HUES64 (cell line): ENCODE results near the gene SFT2D1.

Experiments
- H3K27ac ChIP-seq: 2 replicates; pipeline ENCODE4 v1.7.0; 2013; ENCODE audit warnings: low read depth, low read length, inconsistent platforms
- H3K27me3 ChIP-seq: 2 replicates; pipeline ENCODE4 v1.6.1; 2013; ENCODE audit warnings: mild to moderate bottlenecking, low read length; ENCODE audit not compliant: insufficient read depth
- H3K36me3 ChIP-seq: 2 replicates; pipeline ENCODE4 v1.6.1; 2013; ENCODE audit warnings: mild to moderate bottlenecking, low read length; ENCODE audit not compliant: insufficient read depth
- H3K4me1 ChIP-seq: 2 replicates; pipeline ENCODE4 v1.6.1; 2013; ENCODE audit warnings: mild to moderate bottlenecking, low read length, moderate library complexity; ENCODE audit not compliant: insufficient read depth
- H3K4me3 ChIP-seq: 2 replicates; pipeline ENCODE4 v1.5.1; 2013; ENCODE audit warnings: mild to moderate bottlenecking, low read length, moderate library complexity
- H3K9ac ChIP-seq: 2 replicates; pipeline ENCODE4 v1.6.1; 2013; ENCODE audit warnings: mild to moderate bottlenecking, low read depth, low read length
- H3K9me3 ChIP-seq: 2 replicates; pipeline ENCODE4 v1.6.1; 2013; ENCODE audit warnings: low read depth, low read length; ENCODE audit not compliant: insufficient read depth
- WGBS: fragments of 150-250, 120-280 bp; methylation state at CpG from one replicate; pipeline ENCODE4 v1.1.7; 2013; ENCODE audit warnings: missing lambda C conversion rate; 5-methylcytosine and 5-hydroxymethylcytosine counted together

SFT2D1 gene

DNA sequence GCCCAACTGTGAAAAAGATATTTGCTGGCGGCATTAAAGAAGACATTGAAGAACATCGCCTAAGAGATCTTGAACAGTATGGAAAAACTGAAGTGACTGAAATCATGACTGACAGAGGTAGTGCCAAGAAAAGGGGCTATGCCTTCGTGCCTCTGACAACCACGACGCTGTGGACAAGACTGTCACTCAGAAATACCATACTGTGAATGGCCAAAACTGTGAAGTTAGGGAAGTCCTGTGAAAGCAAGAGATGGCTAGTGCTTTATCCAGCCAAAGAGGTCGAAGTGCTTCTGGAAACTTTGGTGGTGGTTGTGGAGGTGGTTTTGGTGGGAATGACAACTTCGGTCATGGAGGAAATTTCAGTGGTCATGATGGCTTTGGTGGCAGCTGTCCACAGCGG, 7.5 kb downstream of the SFT2D1 start:
- 95% methylated on average over 8 of the region's 8 CpGs for WGBS
- H3K27me3 ChIP-seq: no peaks in the 10 kb centered on the region
- no peak overlapping the region for H3K9ac ChIP-seq
- peaks cover 16% of the 10 kb centered on the region for H3K4me1 ChIP-seq
- no peak overlapping the region for H3K27ac ChIP-seq
- H3K36me3 ChIP-seq: peaks cover 32% of the 10 kb centered on the region
- H3K9me3 ChIP-seq: no peaks in the 10 kb centered on the region
- H3K4me3 ChIP-seq: no peak overlapping the region

- Histone ChIP-seq H3K4me1 (peaks cover 16% of the 10 kb centered on the region), H3K27ac (no peak overlapping the region), H3K4me3 (no peak overlapping the region), H3K9ac (no peak overlapping the region; the same call in 1 of the 2 replicates), H3K36me3 (peaks cover 42% of the 10 kb centered on the region), H3K27me3 (no peaks in the 10 kb centered on the region), H3K9me3 (no peaks in the 10 kb centered on the region)
- 91% methylated on average over 23 of the region's 23 CpGs for WGBS
These were observed 9.0 kb downstream of the SFT2D1 start for GRCh38 chr6:166333172-166333995.

GRCh38 chr6:166331503-166332415, 10.6 kb downstream of the SFT2D1 start:
- H3K4me3 ChIP-seq: no peak overlapping the region
- peaks cover 16% of the 10 kb centered on the region for H3K4me1 ChIP-seq
- peaks cover 43% of the 10 kb centered on the region for H3K36me3 ChIP-seq
- no peaks in the 10 kb centered on the region for H3K27me3 ChIP-seq
- no peaks in the 10 kb centered on the region for H3K9me3 ChIP-seq
- no peak overlapping the region for H3K9ac ChIP-seq
- no peak overlapping the region for H3K27ac ChIP-seq
- 89% methylated on average over 8 of the region's 13 CpGs for WGBS

DNA sequence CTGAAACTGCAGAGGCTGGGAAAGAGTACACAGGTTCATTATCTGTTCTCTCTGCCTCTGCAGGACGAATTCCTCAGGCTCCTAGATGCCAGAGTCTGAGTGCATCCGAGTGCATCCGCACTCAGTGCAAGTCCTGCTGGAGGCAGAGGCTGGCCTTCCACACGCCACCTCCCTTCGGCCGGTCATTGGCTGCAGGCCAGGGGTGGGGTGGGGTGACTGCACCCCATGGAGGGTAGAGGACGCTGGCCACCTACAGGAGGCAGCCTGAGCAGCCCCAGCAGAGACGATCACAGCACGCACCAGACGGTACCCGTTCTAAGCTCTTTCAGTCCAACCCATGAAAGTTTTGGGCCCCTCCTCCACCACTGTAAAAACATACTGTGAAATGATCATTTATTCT, 11.7 kb downstream of the SFT2D1 start:
- no peak overlapping the region for H3K9ac ChIP-seq
- H3K27ac ChIP-seq: no peak overlapping the region
- H3K4me1 ChIP-seq: peaks cover 16% of the 10 kb centered on the region
- no peak overlapping the region for H3K4me3 ChIP-seq
- WGBS: 53% methylated on average over 11 of the region's 11 CpGs
- H3K9me3 ChIP-seq: no peaks in the 10 kb centered on the region
- H3K36me3 ChIP-seq: peaks cover 44% of the 10 kb centered on the region
- no peaks in the 10 kb centered on the region for H3K27me3 ChIP-seq

GRCh38 chr6:166325383-166326042, 16.8 kb downstream of the SFT2D1 start:
- Histone ChIP-seq H3K9me3 (no peaks in the 10 kb centered on the region), H3K36me3 (peaks cover 83% of the 10 kb centered on the region), H3K9ac (no peak overlapping the region), H3K4me1 (peaks cover 5% of the 10 kb centered on the region; the same call in 1 of the 2 replicates), H3K27ac (no peak overlapping the region), H3K27me3 (no peaks in the 10 kb centered on the region), H3K4me3 (no peak overlapping the region)
- WGBS: 90% methylated on average over 6 of the region's 6 CpGs

- Histone ChIP-seq H3K27ac (no peak overlapping the region), H3K9ac (no peak overlapping the region), H3K4me1 (no peaks in the 10 kb centered on the region), H3K9me3 (no peaks in the 10 kb centered on the region), H3K4me3 (no peak overlapping the region), H3K27me3 (no peaks in the 10 kb centered on the region), H3K36me3 (peaks cover 82% of the 10 kb centered on the region)
- WGBS: 90% methylated on average over 5 of the region's 5 CpGs
These were observed 18.9 kb downstream of the SFT2D1 start for GRCh38 chr6:166323395-166323794.

GRCh38 chr6:166318649-166319600, 23.4 kb downstream of the SFT2D1 start:
- peaks cover 39% of the 10 kb centered on the region for H3K36me3 ChIP-seq
- H3K4me3 ChIP-seq: no peak overlapping the region
- no peak overlapping the region for H3K27ac ChIP-seq
- no peaks in the 10 kb centered on the region for H3K27me3 ChIP-seq
- H3K9me3 ChIP-seq: no peaks in the 10 kb centered on the region
- peaks cover 6% of the 10 kb centered on the region for H3K4me1 ChIP-seq
- H3K9ac ChIP-seq: no peak overlapping the region
- WGBS: 90% methylated on average over 18 of the region's 18 CpGs

DNA sequence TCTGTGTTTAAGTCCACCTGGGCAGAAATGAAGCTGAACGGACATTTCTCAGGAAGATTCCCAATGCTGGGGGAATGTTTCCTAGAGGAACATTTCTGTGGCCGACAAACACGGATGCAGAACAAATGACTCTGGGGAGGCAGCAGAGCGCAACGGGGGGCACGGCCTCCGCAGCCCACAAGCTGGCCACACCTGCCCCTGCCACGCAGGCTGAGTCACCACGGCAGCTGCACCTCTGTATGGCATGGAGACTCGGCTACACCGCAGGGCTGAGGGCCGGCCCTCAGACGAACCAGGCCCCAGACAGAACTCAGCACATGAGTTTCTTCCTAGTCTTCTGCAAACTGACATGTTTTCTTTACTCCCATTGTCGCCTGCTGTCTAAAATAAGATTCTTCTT, 24.1 kb downstream of the SFT2D1 start:
- H3K9me3 ChIP-seq: no peaks in the 10 kb centered on the region
- H3K36me3 ChIP-seq: peaks cover 33% of the 10 kb centered on the region
- H3K4me1 ChIP-seq: peaks cover 6% of the 10 kb centered on the region
- H3K27me3 ChIP-seq: no peaks in the 10 kb centered on the region
- no peak overlapping the region for H3K9ac ChIP-seq
- WGBS: 89% methylated on average over 14 of the region's 14 CpGs
- H3K27ac ChIP-seq: no peak overlapping the region
- H3K4me3 ChIP-seq: no peak overlapping the region

DNA sequence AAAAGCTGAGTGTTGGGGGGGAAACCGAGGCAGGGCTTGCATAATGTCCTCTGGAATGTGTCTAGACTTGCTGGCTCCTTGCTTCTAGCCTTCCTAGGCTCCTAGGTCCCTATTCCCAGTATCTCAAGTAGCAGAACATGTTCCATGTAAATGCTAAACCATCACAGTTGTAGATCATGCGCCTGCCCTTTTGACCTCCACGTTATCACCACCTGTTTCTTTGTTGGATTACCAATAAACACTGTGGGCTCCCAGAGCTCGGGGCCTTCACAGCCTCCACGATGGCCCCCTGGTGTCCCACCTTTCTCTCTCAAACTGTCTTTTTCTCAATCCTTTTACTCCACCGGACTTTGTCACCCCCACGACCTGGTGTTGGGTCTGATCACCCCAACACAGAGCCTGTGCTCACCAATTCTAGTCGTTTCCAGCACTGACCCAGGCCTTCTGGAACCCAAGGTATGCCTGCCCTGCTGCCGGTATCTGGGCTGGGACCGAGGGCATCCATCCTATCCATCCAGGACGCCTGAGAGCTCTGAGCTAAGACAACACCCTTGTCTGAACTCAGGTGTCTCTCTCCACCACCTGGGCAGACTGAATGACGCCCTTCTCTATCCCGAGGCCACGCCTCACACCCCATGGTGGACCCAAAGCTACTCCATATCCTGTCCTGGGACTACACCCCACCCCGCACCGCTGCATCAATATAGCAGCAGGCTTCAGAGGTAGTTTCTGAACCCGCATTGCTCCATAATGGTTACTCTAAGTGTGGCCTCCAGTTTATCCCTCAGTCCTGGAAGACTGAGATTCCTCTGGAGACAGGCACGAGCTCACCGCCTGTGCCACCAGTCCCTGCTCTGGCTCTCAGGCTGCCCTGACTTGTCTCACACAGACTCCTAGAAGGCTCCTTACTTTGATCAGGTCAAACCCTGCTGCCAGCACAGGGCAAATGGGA, 24.8 kb downstream of the SFT2D1 start:
- Histone ChIP-seq H3K27me3 (no peaks in the 10 kb centered on the region), H3K4me1 (peaks cover 6% of the 10 kb centered on the region), H3K36me3 (peaks cover 26% of the 10 kb centered on the region), H3K27ac (no peak overlapping the region), H3K4me3 (no peak overlapping the region), H3K9me3 (no peaks in the 10 kb centered on the region), H3K9ac (no peak overlapping the region)
- 91% methylated on average over 19 of the region's 19 CpGs for WGBS
